BLaER1 treated with 17β-estradiol and CSF1 and Interleukin-3, amounts not matched to agents 10 nM and 100 nM (cell line): Measurements from ENCODE around the gene LSP1.

Experiments used
- H3K27ac ChIP-seq, 11 experiments: shearing (Covaris generic); formaldehyde crosslinking; 2 replicates each; pipeline ENCODE4 v1.8.1; 2022
- H3K27me3 ChIP-seq, 11 experiments: shearing (Covaris generic); formaldehyde crosslinking; 2 replicates each; pipeline ENCODE4 v1.8.1; 2022
- H3K36me3 ChIP-seq, 11 experiments: shearing (Covaris generic); formaldehyde crosslinking; 2 replicates each; pipeline ENCODE4 v1.8.1; 2022
- H3K4me1 ChIP-seq, 10 experiments: shearing (Covaris generic); formaldehyde crosslinking; 2 replicates each; pipeline ENCODE4 v1.8.1; 2022
- H3K4me2 ChIP-seq, 11 experiments: shearing (Covaris generic); formaldehyde crosslinking; 2 replicates each; pipeline ENCODE4 v1.8.1; 2022
- H3K4me3 ChIP-seq, 10 experiments: shearing (Covaris generic); formaldehyde crosslinking; 2 replicates each; pipeline ENCODE4 v1.8.1; 2022
- H3K9ac ChIP-seq, 11 experiments: shearing (Covaris generic); formaldehyde crosslinking; 2 replicates each; pipeline ENCODE4 v1.8.1; 2022
- H3K9me3 ChIP-seq, 11 experiments: shearing (Covaris generic); formaldehyde crosslinking; replicated peaks in 1 of 11; 2 replicates each; pipeline ENCODE4 v1.8.1; 2022
- H4K20me1 ChIP-seq, 11 experiments: shearing (Covaris generic); formaldehyde crosslinking; 2 replicates each; pipeline ENCODE4 v1.8.1; 2022
- Cebpa-rat ChIP-seq, 11 experiments: shearing (Covaris generic); IDR thresholded peaks; 2 replicates each; pipeline ENCODE4 v1.8.1; 2022

Gene LSP1

DNA sequence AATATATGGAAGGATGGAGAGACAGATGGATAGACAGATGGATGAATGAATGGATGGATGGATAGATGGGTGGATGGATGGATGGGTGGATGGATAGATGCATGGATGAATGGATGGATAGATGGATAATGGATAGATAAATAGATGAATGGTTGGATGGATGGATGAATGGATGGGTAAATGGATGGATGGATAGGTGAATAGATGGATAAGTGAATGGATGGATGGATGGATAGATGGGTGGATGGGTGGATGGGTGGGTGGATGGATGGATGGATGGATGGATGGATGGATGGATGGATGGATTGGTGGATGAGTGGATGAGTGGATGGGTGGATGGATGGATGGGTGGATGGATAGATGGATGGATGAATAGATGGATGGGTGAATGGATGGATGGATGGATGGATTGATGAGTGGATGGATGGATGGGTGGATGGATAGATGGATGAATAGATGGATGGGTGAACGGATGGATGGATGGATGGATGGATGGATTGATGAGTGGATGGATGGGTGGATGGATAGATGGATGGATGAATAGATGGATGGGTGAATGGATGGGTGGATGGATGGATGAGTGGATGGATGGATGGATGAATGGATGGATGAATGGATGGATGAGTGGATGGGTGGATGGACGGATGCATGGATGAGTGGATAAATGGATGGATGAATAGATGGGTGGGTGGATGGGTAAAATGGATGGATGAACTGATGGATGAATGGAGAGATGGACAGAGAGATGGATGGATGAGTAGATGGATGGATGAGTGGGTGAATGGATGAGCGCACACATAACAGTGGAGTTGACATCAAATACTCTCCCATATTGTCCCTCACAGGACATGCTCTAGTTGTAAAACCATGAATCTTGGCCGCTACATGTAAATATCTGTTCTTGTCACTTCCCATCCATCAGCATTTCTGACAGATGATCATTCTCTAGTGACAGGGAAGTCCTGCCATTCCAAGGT, 8.8 kb downstream of the LSP1 start:
- Histone ChIP-seq H3K9ac (no peak overlapping the region), H3K4me2 (no peak overlapping the region), H3K27ac (no peak overlapping the region), H3K9me3 (no peaks in the 10 kb centered on the region), H3K27me3 (peaks cover 20 to 51% (median 43%) of the 10 kb centered on the region in 11 experiments), H3K4me1 (peaks cover 17 to 46% (median 31%) of the 10 kb centered on the region in 10 experiments), H3K36me3 (no peaks in the 10 kb centered on the region), H3K4me3 (no peak overlapping the region), H4K20me1 (peaks cover 7 to 70% (median 21%) of the 10 kb centered on the region in 11 experiments; a peak in 17 of 22 replicates)
- TF ChIP-seq Cebpa-rat (IDR thresholded peaks at IDR 0.05): no peak

GRCh38 chr11:1862588-1863351, 9.9 kb downstream of the LSP1 start:
- TF ChIP-seq Cebpa-rat (IDR thresholded peaks at IDR 0.05): no peak
- no peak overlapping the region for H3K4me3 ChIP-seq
- H3K27me3 ChIP-seq: peaks cover 23 to 59% (median 50%) of the 10 kb centered on the region in 11 experiments
- H3K36me3 ChIP-seq: no peaks in the 10 kb centered on the region
- no peak overlapping the region for H3K27ac ChIP-seq
- H3K4me2 ChIP-seq: peak overlapping the region in 4 of 11 experiments; percentile 59 to 71 (median 66); a peak in 7 of 22 replicates
- peaks cover 12 to 49% (median 30%) of the 10 kb centered on the region in 10 experiments for H3K4me1 ChIP-seq
- H3K9me3 ChIP-seq: no peaks in the 10 kb centered on the region
- peaks cover 8 to 68% (median 22%) of the 10 kb centered on the region in 11 experiments; a peak in 17 of 22 replicates for H4K20me1 ChIP-seq
- no peak overlapping the region for H3K9ac ChIP-seq

DNA sequence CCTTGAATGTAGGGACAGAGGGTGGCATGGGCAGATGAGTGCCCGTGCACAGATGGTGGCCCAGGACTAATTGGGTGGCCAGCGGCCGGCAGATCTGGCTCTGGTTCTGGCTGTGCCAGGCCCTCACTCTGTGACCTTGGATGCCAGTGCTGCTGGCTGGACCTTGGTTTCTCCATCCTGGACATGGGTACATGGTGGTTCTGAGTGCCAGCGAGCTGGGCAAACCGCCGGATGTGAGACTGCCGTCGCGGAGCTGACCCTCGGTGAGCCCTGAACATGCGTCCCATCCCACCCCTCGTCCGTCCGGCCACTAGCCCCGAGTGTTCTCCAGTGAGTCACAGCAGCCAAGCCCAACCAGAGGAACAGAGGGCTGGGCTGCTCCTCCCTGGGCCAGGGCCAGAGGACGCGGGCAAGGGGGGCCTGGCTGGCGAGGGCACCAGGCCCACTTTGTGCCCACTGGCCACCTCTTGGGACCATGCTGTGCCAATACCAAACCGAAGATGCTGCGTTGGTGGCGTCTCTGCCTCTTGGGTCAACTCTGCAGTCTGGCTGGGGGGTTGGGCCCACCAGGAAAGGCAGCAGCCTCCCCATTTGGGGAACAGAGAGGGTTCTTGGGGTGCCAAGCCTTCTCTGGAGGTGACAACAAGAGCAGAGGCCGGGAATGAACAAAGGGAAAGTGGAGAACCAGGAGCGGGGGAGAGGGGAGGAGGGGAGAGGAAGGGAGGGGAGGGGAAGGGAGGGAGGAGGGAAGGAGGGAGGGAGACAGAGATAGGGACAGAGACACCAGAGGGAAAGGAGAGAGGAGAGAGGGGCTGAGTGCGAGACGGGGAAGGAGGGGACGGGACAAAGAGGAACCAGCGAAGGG, 10.7 kb downstream of the LSP1 start:
- no peak overlapping the region for H3K4me3 ChIP-seq
- H3K9ac ChIP-seq: no peak overlapping the region
- no peaks in the 10 kb centered on the region for H3K36me3 ChIP-seq
- peaks cover 20 to 53% (median 37%) of the 10 kb centered on the region in 10 experiments for H3K4me1 ChIP-seq
- H3K9me3 ChIP-seq: no peaks in the 10 kb centered on the region
- H4K20me1 ChIP-seq: peaks cover 16 to 68% (median 30%) of the 10 kb centered on the region in 11 experiments; a peak in 18 of 22 replicates
- H3K27me3 ChIP-seq: peaks cover 31 to 67% (median 56%) of the 10 kb centered on the region in 11 experiments
- no peak for TF ChIP-seq Cebpa-rat (IDR thresholded peaks at IDR 0.05)
- H3K4me2 ChIP-seq: peak overlapping the region in 9 of 11 experiments; percentile 18 to 71 (median 59); a peak in 14 of 22 replicates
- H3K27ac ChIP-seq: no peak overlapping the region

- peak overlapping the region in 5 of 11 experiments; percentile 56 to 66 (median 59); a peak in 11 of 22 replicates for H3K4me2 ChIP-seq
- 0 out of 22 replicates have a peak overlapping the region, but pooled peaks of 1 of the 11 experiments have one; percentile 32 for H3K9ac ChIP-seq
- H3K27me3 ChIP-seq: peaks cover 38 to 73% (median 63%) of the 10 kb centered on the region in 11 experiments
- H3K4me1 ChIP-seq: peaks cover 27 to 60% (median 44%) of the 10 kb centered on the region in 10 experiments
- H3K27ac ChIP-seq: no peak overlapping the region
- peaks cover 22 to 68% (median 32%) of the 10 kb centered on the region in 11 experiments; a peak in 18 of 22 replicates for H4K20me1 ChIP-seq
- no peak for TF ChIP-seq Cebpa-rat (IDR thresholded peaks at IDR 0.05)
- H3K4me3 ChIP-seq: no peak overlapping the region
- no peaks in the 10 kb centered on the region for H3K9me3 ChIP-seq
- H3K36me3 ChIP-seq: no peaks in the 10 kb centered on the region
Measured at GRCh38 chr11:1864231-1864630, 11.3 kb downstream of the LSP1 start.

DNA sequence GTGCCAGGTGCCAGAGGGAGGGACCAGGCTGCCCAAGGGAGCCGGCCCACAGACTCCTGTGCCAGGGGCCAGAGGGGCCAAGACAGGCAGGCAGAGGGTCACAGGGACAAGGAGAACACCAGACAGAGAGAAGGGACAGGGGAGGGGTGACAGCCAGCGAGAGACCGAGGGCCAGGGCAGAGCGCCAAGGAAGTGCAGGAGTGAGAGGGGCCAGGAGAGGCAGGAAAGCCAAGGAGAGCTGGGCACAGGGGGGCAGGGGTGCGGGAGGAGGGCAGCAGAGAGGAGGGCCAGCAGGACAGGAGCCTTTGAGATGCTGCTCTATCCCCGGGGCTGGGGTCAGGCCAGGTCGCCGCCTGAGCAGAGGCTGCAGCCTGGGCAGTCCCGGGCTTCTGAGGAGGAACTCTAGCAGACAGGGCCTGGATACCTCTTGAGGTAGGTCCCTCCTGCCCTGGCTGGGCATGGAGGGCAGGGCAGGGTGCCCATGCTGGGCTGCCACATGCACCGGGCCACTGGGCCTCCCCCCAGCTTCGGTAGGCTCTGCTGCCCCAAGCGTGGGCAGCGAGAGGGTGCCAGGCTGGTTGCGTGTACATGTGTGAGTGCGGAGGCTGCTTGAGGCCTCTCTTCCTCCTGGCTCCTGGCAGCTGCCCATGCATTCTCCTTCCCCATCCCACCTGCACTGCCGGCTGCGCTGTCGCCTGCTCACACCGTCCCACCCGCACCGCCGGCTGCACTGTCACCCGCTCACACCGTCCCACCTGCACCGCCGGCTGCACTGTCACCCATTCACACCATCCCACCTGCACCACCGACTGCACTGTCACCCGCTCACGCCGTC, 12.2 kb downstream of the LSP1 start:
- Histone ChIP-seq H3K9me3 (no peaks in the 10 kb centered on the region), H3K27ac (no peak overlapping the region), H4K20me1 (peaks cover 30 to 75% (median 39%) of the 10 kb centered on the region in 11 experiments; a peak in 20 of 22 replicates), H3K4me2 (peak overlapping the region in 10 of 11 experiments; percentile 16 to 66 (median 44); a peak in 17 of 22 replicates), H3K4me3 (no peak overlapping the region), H3K27me3 (peaks cover 46 to 81% (median 71%) of the 10 kb centered on the region in 11 experiments), H3K9ac (peak overlapping the region in 2 of 11 experiments; percentile 15 to 32; a peak in 2 of 22 replicates), H3K36me3 (no peaks in the 10 kb centered on the region), H3K4me1 (peaks cover 35 to 68% (median 52%) of the 10 kb centered on the region in 10 experiments)
- no peak for TF ChIP-seq Cebpa-rat (IDR thresholded peaks at IDR 0.05)

DNA sequence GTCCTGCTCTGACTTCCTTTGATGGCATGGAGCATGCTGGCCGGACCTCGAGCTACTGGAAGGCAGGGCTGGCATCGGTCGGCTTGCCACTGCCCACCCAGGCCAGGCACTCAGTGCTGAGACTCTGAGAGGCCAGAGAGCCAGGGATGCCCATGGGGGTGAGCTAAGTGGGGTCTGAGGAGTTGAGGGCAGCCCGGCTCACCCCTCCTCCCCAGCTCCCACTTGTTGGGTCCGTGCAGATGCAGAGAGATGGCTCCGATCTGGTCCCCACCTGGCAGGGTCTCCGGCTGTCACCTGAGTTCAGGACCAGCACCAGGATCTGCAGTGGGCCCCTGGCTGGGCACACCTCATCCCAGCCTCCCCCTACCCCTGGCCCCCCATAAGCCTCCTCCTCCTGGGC, 13.3 kb downstream of the LSP1 start:
- Histone ChIP-seq H3K36me3 (no peaks in the 10 kb centered on the region), H3K4me1 (peaks cover 47 to 80% (median 64%) of the 10 kb centered on the region in 10 experiments), H3K4me2 (peak overlapping the region in 2 of 11 experiments; percentile 44 to 48; a peak in 1 of 22 replicates), H4K20me1 (peaks cover 31 to 87% (median 50%) of the 10 kb centered on the region in 11 experiments; a peak in 20 of 22 replicates), H3K9ac (no peak overlapping the region), H3K27me3 (peaks cover 58 to 92% (median 83%) of the 10 kb centered on the region in 11 experiments), H3K9me3 (no peaks in the 10 kb centered on the region), H3K27ac (no peak overlapping the region), H3K4me3 (no peak overlapping the region)
- no peak for TF ChIP-seq Cebpa-rat (IDR thresholded peaks at IDR 0.05)

GRCh38 chr11:1866776-1867175, 13.9 kb downstream of the LSP1 start:
- no peak overlapping the region for H3K4me3 ChIP-seq
- H3K27me3 ChIP-seq: peaks cover 59 to 97% (median 86%) of the 10 kb centered on the region in 11 experiments
- H3K27ac ChIP-seq: no peak overlapping the region
- no peak for TF ChIP-seq Cebpa-rat (IDR thresholded peaks at IDR 0.05)
- peaks cover 51 to 84% (median 68%) of the 10 kb centered on the region in 10 experiments for H3K4me1 ChIP-seq
- H3K9me3 ChIP-seq: no peaks in the 10 kb centered on the region
- H3K4me2 ChIP-seq: peak overlapping the region in 6 of 11 experiments; percentile 3 to 48 (median 36); a peak in 8 of 22 replicates
- H4K20me1 ChIP-seq: peaks cover 36 to 92% (median 54%) of the 10 kb centered on the region in 11 experiments; a peak in 20 of 22 replicates
- H3K36me3 ChIP-seq: no peaks in the 10 kb centered on the region
- no peak overlapping the region for H3K9ac ChIP-seq
